H1 (cell line): ENCODE measurements around the gene SCGN. TPM values are rescaled to one million over a fixed set of nuclear protein-coding genes. Genes with fewer than 3 reads are reported as not detected.

ENCODE experiments used
- ASH2L ChIP-seq: fragments of 200-600, 300-600 bp; sonication (generic); IDR thresholded peaks from one replicate; pipeline ENCODE4 v1.7.1; 2017; ENCODE audit warnings: low read length
- ATF2 ChIP-seq: IDR thresholded peaks from 2 replicates; pipeline ENCODE4 v1.6.1; 2012; ENCODE audit warnings: low read length, inconsistent platforms
- BRCA1 ChIP-seq: IDR thresholded peaks from 2 replicates; pipeline ENCODE4 v1.6.1; 2012; ENCODE audit warnings: low read depth, low read length, improper control_type of control experiment
- KDM4A ChIP-seq: IDR thresholded peaks from one replicate; pipeline ENCODE4 v1.7.1; 2012; ENCODE audit warnings: low read depth, mild to moderate bottlenecking, moderate library complexity, low read length, inconsistent platforms; ENCODE audit not compliant: severe bottlenecking
- PHF8 ChIP-seq: fragments of 200-600 bp; sonication (generic); conservative IDR thresholded peaks from 2 replicates; pipeline ENCODE4 v1.7.1; 2012; ENCODE audit warnings: low read depth, mild to moderate bottlenecking, inconsistent platforms, low read length, moderate library complexity
- RFX5 ChIP-seq: IDR thresholded peaks from 2 replicates; pipeline ENCODE4 v1.6.1; 2011; ENCODE audit warnings: low read depth, low read length, improper control_type of control experiment, borderline replicate concordance
- RXRA ChIP-seq: IDR thresholded peaks from 2 replicates; pipeline ENCODE4 v1.6.1; 2011; ENCODE audit warnings: low read depth, mild to moderate bottlenecking, low read length, moderate library complexity; ENCODE audit not compliant: insufficient read depth
- SP2 ChIP-seq: IDR thresholded peaks from 2 replicates; pipeline ENCODE4 v1.6.1; 2012; ENCODE audit warnings: mild to moderate bottlenecking, low read length, inconsistent platforms
- TEAD4 ChIP-seq: IDR thresholded peaks from 2 replicates; pipeline ENCODE4 v1.6.1; 2012; ENCODE audit warnings: low read depth, low read length, inconsistent platforms, mixed read lengths
- polyA plus RNA-seq, 7 experiments: library from polyadenylated mRNA; depleted of rRNA in 3 of 7; stranded (reverse) in 5 of 7; unstranded in 2 of 7; fragments of >200 nt in 5 of 7; fragments of 200-250 nt in 2 of 7; gene quantifications; 1 replicate in 5 of 7; 2 replicates in 1 of 7; 4 replicates in 1 of 7; pipeline versions ENCODE4 v1.2.1 to v1.2.3, GENCODE V29; 2011 to 2013; ENCODE audit warnings: missing spikeins in 2 of 7, mixed read lengths in 2 of 7
- total RNA-seq: library from RNA; stranded (reverse); fragmentation: NEBNext Ultra II Directional; extraction: Animal tissue kit (Norgen Biotek cat#: 25700); gene quantifications from 2 replicates; pipeline ENCODE4 v1.2.1, GENCODE V29; 2021
- TF ChIP-seq, protein P1 (sequence below): fragments of 300-600 bp; sonication (generic); IDR thresholded peaks from 2 replicates; pipeline ENCODE4 v1.7.1; 2012; ENCODE audit warnings: low read length, moderate library complexity, mild to moderate bottlenecking, inconsistent platforms; ENCODE audit not compliant: insufficient replicate concordance

The SCGN gene
- total and polyA plus RNA-seq, 2 of the 8 experiments (the other 6 are each of a cell fraction or from before 2014, with no cell fraction given), result not detected

GRCh38 chr6:25637960-25638434 is 14.0 kb upstream of the SCGN start (continued):
- TF ChIP-seq, protein P1, sequence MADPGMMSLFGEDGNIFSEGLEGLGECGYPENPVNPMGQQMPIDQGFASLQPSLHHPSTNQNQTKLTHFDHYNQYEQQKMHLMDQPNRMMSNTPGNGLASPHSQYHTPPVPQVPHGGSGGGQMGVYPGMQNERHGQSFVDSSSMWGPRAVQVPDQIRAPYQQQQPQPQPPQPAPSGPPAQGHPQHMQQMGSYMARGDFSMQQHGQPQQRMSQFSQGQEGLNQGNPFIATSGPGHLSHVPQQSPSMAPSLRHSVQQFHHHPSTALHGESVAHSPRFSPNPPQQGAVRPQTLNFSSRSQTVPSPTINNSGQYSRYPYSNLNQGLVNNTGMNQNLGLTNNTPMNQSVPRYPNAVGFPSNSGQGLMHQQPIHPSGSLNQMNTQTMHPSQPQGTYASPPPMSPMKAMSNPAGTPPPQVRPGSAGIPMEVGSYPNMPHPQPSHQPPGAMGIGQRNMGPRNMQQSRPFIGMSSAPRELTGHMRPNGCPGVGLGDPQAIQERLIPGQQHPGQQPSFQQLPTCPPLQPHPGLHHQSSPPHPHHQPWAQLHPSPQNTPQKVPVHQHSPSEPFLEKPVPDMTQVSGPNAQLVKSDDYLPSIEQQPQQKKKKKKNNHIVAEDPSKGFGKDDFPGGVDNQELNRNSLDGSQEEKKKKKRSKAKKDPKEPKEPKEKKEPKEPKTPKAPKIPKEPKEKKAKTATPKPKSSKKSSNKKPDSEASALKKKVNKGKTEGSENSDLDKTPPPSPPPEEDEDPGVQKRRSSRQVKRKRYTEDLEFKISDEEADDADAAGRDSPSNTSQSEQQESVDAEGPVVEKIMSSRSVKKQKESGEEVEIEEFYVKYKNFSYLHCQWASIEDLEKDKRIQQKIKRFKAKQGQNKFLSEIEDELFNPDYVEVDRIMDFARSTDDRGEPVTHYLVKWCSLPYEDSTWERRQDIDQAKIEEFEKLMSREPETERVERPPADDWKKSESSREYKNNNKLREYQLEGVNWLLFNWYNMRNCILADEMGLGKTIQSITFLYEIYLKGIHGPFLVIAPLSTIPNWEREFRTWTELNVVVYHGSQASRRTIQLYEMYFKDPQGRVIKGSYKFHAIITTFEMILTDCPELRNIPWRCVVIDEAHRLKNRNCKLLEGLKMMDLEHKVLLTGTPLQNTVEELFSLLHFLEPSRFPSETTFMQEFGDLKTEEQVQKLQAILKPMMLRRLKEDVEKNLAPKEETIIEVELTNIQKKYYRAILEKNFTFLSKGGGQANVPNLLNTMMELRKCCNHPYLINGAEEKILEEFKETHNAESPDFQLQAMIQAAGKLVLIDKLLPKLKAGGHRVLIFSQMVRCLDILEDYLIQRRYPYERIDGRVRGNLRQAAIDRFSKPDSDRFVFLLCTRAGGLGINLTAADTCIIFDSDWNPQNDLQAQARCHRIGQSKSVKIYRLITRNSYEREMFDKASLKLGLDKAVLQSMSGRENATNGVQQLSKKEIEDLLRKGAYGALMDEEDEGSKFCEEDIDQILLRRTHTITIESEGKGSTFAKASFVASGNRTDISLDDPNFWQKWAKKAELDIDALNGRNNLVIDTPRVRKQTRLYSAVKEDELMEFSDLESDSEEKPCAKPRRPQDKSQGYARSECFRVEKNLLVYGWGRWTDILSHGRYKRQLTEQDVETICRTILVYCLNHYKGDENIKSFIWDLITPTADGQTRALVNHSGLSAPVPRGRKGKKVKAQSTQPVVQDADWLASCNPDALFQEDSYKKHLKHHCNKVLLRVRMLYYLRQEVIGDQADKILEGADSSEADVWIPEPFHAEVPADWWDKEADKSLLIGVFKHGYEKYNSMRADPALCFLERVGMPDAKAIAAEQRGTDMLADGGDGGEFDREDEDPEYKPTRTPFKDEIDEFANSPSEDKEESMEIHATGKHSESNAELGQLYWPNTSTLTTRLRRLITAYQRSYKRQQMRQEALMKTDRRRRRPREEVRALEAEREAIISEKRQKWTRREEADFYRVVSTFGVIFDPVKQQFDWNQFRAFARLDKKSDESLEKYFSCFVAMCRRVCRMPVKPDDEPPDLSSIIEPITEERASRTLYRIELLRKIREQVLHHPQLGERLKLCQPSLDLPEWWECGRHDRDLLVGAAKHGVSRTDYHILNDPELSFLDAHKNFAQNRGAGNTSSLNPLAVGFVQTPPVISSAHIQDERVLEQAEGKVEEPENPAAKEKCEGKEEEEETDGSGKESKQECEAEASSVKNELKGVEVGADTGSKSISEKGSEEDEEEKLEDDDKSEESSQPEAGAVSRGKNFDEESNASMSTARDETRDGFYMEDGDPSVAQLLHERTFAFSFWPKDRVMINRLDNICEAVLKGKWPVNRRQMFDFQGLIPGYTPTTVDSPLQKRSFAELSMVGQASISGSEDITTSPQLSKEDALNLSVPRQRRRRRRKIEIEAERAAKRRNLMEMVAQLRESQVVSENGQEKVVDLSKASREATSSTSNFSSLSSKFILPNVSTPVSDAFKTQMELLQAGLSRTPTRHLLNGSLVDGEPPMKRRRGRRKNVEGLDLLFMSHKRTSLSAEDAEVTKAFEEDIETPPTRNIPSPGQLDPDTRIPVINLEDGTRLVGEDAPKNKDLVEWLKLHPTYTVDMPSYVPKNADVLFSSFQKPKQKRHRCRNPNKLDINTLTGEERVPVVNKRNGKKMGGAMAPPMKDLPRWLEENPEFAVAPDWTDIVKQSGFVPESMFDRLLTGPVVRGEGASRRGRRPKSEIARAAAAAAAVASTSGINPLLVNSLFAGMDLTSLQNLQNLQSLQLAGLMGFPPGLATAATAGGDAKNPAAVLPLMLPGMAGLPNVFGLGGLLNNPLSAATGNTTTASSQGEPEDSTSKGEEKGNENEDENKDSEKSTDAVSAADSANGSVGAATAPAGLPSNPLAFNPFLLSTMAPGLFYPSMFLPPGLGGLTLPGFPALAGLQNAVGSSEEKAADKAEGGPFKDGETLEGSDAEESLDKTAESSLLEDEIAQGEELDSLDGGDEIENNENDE, result no peak
- TF ChIP-seq RFX5 (no peak), RXRA (no peak), TEAD4 (no peak), SP2 (no peak), BRCA1 (no peak), ASH2L (no peak), ATF2 (no peak), PHF8 (no peak), KDM4A (no peak)
